ENCODE results near the gene LRRC4C.

Gene LRRC4C

GRCh38 chr11:40787224-40787623, 672.2 kb downstream of the LRRC4C start:
- H3K4me1 ChIP-seq (ENCODE audit: insufficient read depth, low read length): no peaks in the 10 kb centered on the region
- no peak overlapping the region for H2AFZ ChIP-seq (ENCODE audit: low read depth, low read length)
- H3K9me3 ChIP-seq (ENCODE audit: insufficient read depth, low read length, severe bottlenecking): no peaks in the 10 kb centered on the region
- no peak overlapping the region for H3K4me2 ChIP-seq (ENCODE audit: insufficient read depth, low read length)
- no peaks in the 10 kb centered on the region for H3K36me3 ChIP-seq (ENCODE audit: insufficient read depth, low read length)
- ATAC-seq (ENCODE audit: insufficient read depth, low read depth) (no peak), DNase-seq (no peak)
- no peaks in the 10 kb centered on the region for H3K79me2 ChIP-seq (ENCODE audit: insufficient read depth, low read length)
- H3K27ac ChIP-seq (ENCODE audit: low read length): no peak overlapping the region
- TF ChIP-seq CTCF (IDR thresholded peaks at IDR 0.05; ENCODE audit: borderline replicate concordance, extremely low read depth, low read length, poor library complexity, severe bottlenecking) (no peak), EZH2 (IDR thresholded peaks at IDR 0.05; ENCODE audit: borderline replicate concordance, low read depth, low read length, severe bottlenecking) (no peak)
- no peak overlapping the region for H3K4me3 ChIP-seq (ENCODE audit: low read depth in 1 of 2, low read length in 2 of 2)
- no peaks in the 10 kb centered on the region for H4K20me1 ChIP-seq (ENCODE audit: insufficient read depth, low read length)
- H3K27me3 ChIP-seq (ENCODE audit: insufficient read depth, low read length, poor library complexity): no peaks in the 10 kb centered on the region
- no peak overlapping the region for H3K9ac ChIP-seq (ENCODE audit: low read depth, low read length)

- no peaks in the 10 kb centered on the region for H4K20me1 ChIP-seq (ENCODE audit: insufficient read depth, low read length)
- H3K4me1 ChIP-seq (ENCODE audit: insufficient read depth, low read length): no peaks in the 10 kb centered on the region
- H3K27me3 ChIP-seq (ENCODE audit: insufficient read depth, low read length, poor library complexity): no peaks in the 10 kb centered on the region
- H2AFZ ChIP-seq (ENCODE audit: low read depth, low read length): no peak overlapping the region
- no peak overlapping the region for H3K9ac ChIP-seq (ENCODE audit: low read depth, low read length)
- no peak for ATAC-seq (ENCODE audit: insufficient read depth, low read depth)
- H3K27ac ChIP-seq (ENCODE audit: low read length): no peak overlapping the region
- TF ChIP-seq CTCF (IDR thresholded peaks at IDR 0.05; ENCODE audit: borderline replicate concordance, extremely low read depth, low read length, poor library complexity, severe bottlenecking): no peak
- TF ChIP-seq EZH2 (IDR thresholded peaks at IDR 0.05; ENCODE audit: borderline replicate concordance, low read depth, low read length, severe bottlenecking): no peak
- no peak for DNase-seq
- no peaks in the 10 kb centered on the region for H3K79me2 ChIP-seq (ENCODE audit: insufficient read depth, low read length)
- H3K9me3 ChIP-seq (ENCODE audit: insufficient read depth, low read length, severe bottlenecking): no peaks in the 10 kb centered on the region
- H3K4me2 ChIP-seq (ENCODE audit: insufficient read depth, low read length): no peak overlapping the region
- no peak overlapping the region for H3K4me3 ChIP-seq (ENCODE audit: low read depth in 1 of 2, low read length in 2 of 2)
- H3K36me3 ChIP-seq (ENCODE audit: insufficient read depth, low read length): no peaks in the 10 kb centered on the region
Observed at GRCh38 chr11:40763046-40763445, 696.4 kb downstream of the LRRC4C start.

- no peak overlapping the region for H2AFZ ChIP-seq (ENCODE audit: low read depth, low read length)
- TF ChIP-seq CTCF (IDR thresholded peaks at IDR 0.05; ENCODE audit: borderline replicate concordance, extremely low read depth, low read length, poor library complexity, severe bottlenecking) (no peak), EZH2 (IDR thresholded peaks at IDR 0.05; ENCODE audit: borderline replicate concordance, low read depth, low read length, severe bottlenecking) (no peak)
- H3K27me3 ChIP-seq (ENCODE audit: insufficient read depth, low read length, poor library complexity): no peaks in the 10 kb centered on the region
- H3K4me1 ChIP-seq (ENCODE audit: insufficient read depth, low read length): no peaks in the 10 kb centered on the region
- no peaks in the 10 kb centered on the region for H3K79me2 ChIP-seq (ENCODE audit: insufficient read depth, low read length)
- no peaks in the 10 kb centered on the region for H4K20me1 ChIP-seq (ENCODE audit: insufficient read depth, low read length)
- DNase-seq: no peak
- H3K27ac ChIP-seq (ENCODE audit: low read length): no peak overlapping the region
- H3K4me3 ChIP-seq (ENCODE audit: low read depth in 1 of 2, low read length in 2 of 2): no peak overlapping the region
- H3K4me2 ChIP-seq (ENCODE audit: insufficient read depth, low read length): no peak overlapping the region
- no peaks in the 10 kb centered on the region for H3K36me3 ChIP-seq (ENCODE audit: insufficient read depth, low read length)
- no peak for ATAC-seq (ENCODE audit: insufficient read depth, low read depth)
- no peaks in the 10 kb centered on the region for H3K9me3 ChIP-seq (ENCODE audit: insufficient read depth, low read length, severe bottlenecking)
- H3K9ac ChIP-seq (ENCODE audit: low read depth, low read length): no peak overlapping the region
Observed at GRCh38 chr11:40759341-40759740, 700.1 kb downstream of the LRRC4C start.

- no peaks in the 10 kb centered on the region for H3K9me3 ChIP-seq (ENCODE audit: insufficient read depth, low read length, severe bottlenecking)
- no peak overlapping the region for H3K4me2 ChIP-seq (ENCODE audit: insufficient read depth, low read length)
- TF ChIP-seq CTCF (IDR thresholded peaks at IDR 0.05; ENCODE audit: borderline replicate concordance, extremely low read depth, low read length, poor library complexity, severe bottlenecking): no peak
- TF ChIP-seq EZH2 (IDR thresholded peaks at IDR 0.05; ENCODE audit: borderline replicate concordance, low read depth, low read length, severe bottlenecking): no peak
- no peaks in the 10 kb centered on the region for H3K4me1 ChIP-seq (ENCODE audit: insufficient read depth, low read length)
- H4K20me1 ChIP-seq (ENCODE audit: insufficient read depth, low read length): no peaks in the 10 kb centered on the region
- no peaks in the 10 kb centered on the region for H3K27me3 ChIP-seq (ENCODE audit: insufficient read depth, low read length, poor library complexity)
- ATAC-seq (ENCODE audit: insufficient read depth, low read depth) (no peak), DNase-seq (no peak)
- no peak overlapping the region for H2AFZ ChIP-seq (ENCODE audit: low read depth, low read length)
- no peak overlapping the region for H3K4me3 ChIP-seq (ENCODE audit: low read depth in 1 of 2, low read length in 2 of 2)
- no peak overlapping the region for H3K27ac ChIP-seq (ENCODE audit: low read length)
- no peaks in the 10 kb centered on the region for H3K79me2 ChIP-seq (ENCODE audit: insufficient read depth, low read length)
- no peak overlapping the region for H3K9ac ChIP-seq (ENCODE audit: low read depth, low read length)
- H3K36me3 ChIP-seq (ENCODE audit: insufficient read depth, low read length): no peaks in the 10 kb centered on the region
Observed at GRCh38 chr11:40754297-40754696, 705.2 kb downstream of the LRRC4C start.
